Vagina (tissue), 2 donors: ENCODE data around the gene CCR9.

Source experiments
- POLR2A ChIP-seq, 2 donors: fragments of 450-650 bp; IDR thresholded peaks; one replicate each; pipeline ENCODE4 v1.6.1; 2017; ENCODE audit warnings: antibody characterized with exemption in 2 of 2, mild to moderate bottlenecking in 2 of 2, moderate library complexity in 2 of 2
- TF ChIP-seq, protein P1 (sequence below), 3 experiments: fragments of 450-650 bp in 2 of 3; fragments of 200-600 bp in 1 of 3; sonication (generic) in 1 of 3; IDR thresholded peaks; one replicate each; pipeline ENCODE4 v1.5.1; 2017 to 2019; ENCODE audit warnings: antibody characterized with exemption in 3 of 3, mild to moderate bottlenecking in 2 of 3, moderate library complexity in 2 of 3

DNA sequence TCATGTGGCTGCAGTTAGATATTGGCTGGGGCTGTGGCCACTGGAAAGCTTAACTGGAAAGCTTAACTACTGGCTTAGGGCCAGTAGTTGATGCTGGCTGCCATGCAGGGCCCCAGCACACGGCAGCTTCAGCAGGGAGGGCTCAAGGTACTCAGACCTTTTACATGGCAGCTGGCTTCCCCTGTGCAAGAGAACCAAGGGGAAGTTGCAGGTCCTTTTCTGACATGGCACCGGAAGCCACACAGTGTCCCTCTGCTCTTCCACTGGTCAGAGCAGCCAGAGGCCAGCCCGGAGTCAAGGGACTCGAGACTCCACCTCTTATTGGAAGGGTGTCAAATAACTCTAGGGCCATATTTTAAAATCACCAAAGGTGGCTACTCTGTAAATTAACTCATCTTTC, 24.5 kb downstream of the CCR9 start:
- no peak for TF ChIP-seq POLR2A (IDR thresholded peaks at IDR 0.05)
- TF ChIP-seq, protein P1, sequence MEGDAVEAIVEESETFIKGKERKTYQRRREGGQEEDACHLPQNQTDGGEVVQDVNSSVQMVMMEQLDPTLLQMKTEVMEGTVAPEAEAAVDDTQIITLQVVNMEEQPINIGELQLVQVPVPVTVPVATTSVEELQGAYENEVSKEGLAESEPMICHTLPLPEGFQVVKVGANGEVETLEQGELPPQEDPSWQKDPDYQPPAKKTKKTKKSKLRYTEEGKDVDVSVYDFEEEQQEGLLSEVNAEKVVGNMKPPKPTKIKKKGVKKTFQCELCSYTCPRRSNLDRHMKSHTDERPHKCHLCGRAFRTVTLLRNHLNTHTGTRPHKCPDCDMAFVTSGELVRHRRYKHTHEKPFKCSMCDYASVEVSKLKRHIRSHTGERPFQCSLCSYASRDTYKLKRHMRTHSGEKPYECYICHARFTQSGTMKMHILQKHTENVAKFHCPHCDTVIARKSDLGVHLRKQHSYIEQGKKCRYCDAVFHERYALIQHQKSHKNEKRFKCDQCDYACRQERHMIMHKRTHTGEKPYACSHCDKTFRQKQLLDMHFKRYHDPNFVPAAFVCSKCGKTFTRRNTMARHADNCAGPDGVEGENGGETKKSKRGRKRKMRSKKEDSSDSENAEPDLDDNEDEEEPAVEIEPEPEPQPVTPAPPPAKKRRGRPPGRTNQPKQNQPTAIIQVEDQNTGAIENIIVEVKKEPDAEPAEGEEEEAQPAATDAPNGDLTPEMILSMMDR (IDR thresholded peaks at IDR 0.05), result no peak
